NCI-H146 treated with DMSO at 0.1 percent for 48 hours (cell line): ENCODE data around the gene NEK8.
"Not testable (repeated sequence)": the region's sequence is repeated elsewhere in the genome, so short reads cannot be mapped to it uniquely, and the experiment has no call there.

ENCODE experiments used
- DNase-seq: peaks from one replicate; lab custom pipeline; 2025; ENCODE audit not compliant: unreplicated experiment; lab: John Stamatoyannopoulos, UW

The NEK8 gene

DNA sequence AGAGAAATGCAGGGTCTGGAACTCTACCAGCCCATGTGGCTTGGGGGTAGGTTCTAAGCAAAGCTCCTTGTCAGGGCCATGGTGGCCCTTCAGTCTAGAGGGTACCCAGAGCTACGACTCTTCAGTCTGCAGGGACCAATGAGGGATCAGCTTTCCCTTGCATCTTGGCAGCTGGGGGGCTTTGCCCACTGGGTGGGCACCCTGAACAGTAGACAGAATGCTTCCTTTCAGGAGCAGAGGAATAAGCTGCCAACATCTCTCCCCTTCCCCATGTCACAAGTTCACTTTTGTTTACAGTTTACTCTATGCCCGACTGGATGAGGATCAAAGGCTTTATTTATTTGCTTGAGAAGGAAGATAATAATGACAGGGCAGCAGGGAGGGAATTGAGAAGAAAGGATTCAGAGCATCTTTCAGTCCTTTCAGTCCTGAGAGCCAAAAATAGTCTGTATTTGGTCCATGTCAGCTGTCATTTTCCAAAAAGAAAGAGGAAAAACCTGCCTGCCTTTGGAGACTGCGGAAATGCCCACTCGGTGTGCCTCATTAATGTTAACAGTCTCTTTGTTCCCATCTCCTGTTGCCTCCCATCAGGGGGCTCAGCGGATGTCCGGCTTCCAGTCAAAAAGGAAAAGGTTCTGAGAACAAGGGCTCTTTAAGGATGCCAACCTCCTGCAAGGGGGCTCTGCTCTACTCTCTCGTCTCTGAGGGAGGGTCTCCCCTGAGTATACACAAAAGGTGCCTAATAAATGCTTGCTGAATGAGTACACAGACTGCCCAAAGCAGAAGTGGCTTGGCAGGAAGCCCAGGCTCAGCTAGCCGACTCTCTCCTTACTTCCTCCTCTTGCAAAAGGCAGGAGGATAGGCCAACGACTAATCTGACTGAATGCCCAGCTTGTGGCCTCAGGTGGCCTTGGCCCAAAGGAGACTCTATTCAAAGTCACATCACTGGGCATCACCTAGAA is 32.3 kb downstream of the NEK8 start:
- DNase-seq, result peak; percentile 30

- DNase-seq, result no peak
Measured at GRCh38 chr17:28763137-28763799, 34.7 kb downstream of the NEK8 start.

GRCh38 chr17:28763804-28764266 is 35.2 kb downstream of the NEK8 start:
- peak; percentile 27 for DNase-seq

GRCh38 chr17:28765038-28765437 is 36.5 kb downstream of the NEK8 start:
- DNase-seq, result no peak

GRCh38 chr17:28773736-28774135 is 45.1 kb downstream of the NEK8 start:
- no peak for DNase-seq

DNA sequence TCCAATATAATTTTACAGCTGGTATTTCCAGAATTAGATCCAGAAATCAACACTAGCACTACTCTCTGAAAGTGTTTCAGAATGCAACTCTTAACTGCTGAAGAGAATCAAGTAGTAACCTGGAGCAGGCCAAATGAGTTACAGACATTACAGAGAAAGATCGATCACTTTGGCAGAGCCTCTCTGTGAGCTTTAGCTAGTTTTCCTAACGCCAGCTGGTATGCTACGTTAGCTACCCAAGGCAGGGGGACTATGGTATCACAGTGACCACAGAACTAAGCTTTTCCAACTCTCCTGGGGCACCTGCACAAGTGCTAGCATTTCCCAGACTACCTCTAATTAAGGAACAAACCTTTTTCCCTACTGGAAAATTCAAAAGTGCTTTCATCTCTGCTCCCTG is 45.6 kb downstream of the NEK8 start:
- DNase-seq, result no peak

GRCh38 chr17:28777178-28777577 is 48.6 kb downstream of the NEK8 start:
- no peak for DNase-seq

DNA sequence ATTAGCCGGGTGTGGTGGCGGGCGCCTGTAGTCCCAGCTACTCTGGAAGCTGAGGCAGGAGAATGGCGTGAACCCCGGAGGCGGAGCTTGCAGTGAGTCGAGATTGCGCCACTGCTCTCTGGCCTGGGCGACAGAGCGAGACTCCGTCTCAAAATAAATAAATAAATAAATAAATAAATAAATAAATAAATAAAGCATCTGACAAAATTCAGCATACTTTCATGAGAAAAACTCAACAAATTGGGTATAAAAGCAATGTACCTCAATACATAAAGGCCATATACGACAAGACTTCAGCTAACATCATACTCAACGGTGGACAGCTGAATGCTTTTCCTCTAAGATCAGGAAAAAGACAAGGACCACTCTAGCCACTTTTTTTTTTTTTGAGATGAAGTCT is 51.0 kb downstream of the NEK8 start:
- DNase-seq, result not testable (repeated sequence)

GRCh38 chr17:28783161-28783560 is 54.6 kb downstream of the NEK8 start:
- DNase-seq, result no peak

DNA sequence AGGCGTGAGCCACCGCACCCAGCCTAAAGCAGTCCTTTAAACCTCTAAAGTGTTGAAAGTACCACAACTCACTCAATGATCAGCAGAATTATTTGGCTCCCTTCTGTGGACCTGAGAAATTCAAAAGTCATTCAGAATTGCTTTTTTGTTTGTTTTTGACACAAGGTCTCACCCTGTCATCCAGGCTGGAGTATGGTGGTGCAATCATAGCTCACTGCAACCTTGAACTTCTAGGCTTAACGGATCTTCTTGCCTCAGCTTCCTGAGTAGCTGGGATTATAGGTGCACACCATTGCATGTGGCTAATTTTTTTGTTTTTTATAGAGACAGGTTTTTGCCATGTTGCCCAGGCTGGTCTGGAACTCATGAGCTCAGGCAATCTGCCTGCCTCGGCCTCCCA is 59.5 kb downstream of the NEK8 start:
- no peak for DNase-seq
